ENCODE results near the gene PCDHGA4.
"Not testable (repeated sequence)": the region's sequence is repeated elsewhere in the genome, so short reads cannot be mapped to it uniquely, and the experiment has no call there.

PCDHGA4 gene

GRCh38 chr5:141393267-141393666 lies 38.4 kb downstream of the PCDHGA4 start:
- no CpG with 5 or more reads among the region's 21 CpGs for WGBS (ENCODE audit: extremely low coverage, insufficient coverage, low lambda C conversion rate)
- H2BK15ac ChIP-seq (replicated peaks; ENCODE audit: low read depth) = no peak overlapping the region
- H2AK5ac ChIP-seq (ENCODE audit: low read length) = no peak overlapping the region
- H3K23ac ChIP-seq (ENCODE audit: low read length) = no peak overlapping the region
- no peaks in the 10 kb centered on the region for H3K36me3 ChIP-seq (ENCODE audit: control insufficient read depth, insufficient read depth, low read length)
- H3K18ac ChIP-seq (ENCODE audit: low read length) = no peak overlapping the region
- no peak overlapping the region for H2BK120ac ChIP-seq (ENCODE audit: low read depth, low read length)
- no peak overlapping the region for H3K4me3 ChIP-seq (ENCODE audit: low read length)
- no peak overlapping the region for H3K56ac ChIP-seq (ENCODE audit: low read length)
- no peaks in the 10 kb centered on the region for H3K4me1 ChIP-seq (ENCODE audit: control insufficient read depth, low read depth, low read length)
- H3K27me3 ChIP-seq (ENCODE audit: insufficient read depth, low read length, poor library complexity) = no peaks in the 10 kb centered on the region
- no peak overlapping the region for H2BK5ac ChIP-seq (ENCODE audit: low read length)
- H3K79me2 ChIP-seq (ENCODE audit: control insufficient read depth, insufficient read depth, low read length) = no peaks in the 10 kb centered on the region
- no peak overlapping the region for H3K4me2 ChIP-seq (ENCODE audit: low read length)
- no peak overlapping the region for H4K8ac ChIP-seq (ENCODE audit: low read depth, low read length)
- no peak overlapping the region for H4K5ac ChIP-seq (ENCODE audit: low read length)
- H3K9ac ChIP-seq (ENCODE audit: low read length) = no peak overlapping the region
- H3K4ac ChIP-seq (ENCODE audit: low read depth, low read length) = no peak overlapping the region
- no peak overlapping the region for H3K27ac ChIP-seq (ENCODE audit: low read depth, low read length)
- no peaks in the 10 kb centered on the region for H3K79me1 ChIP-seq (ENCODE audit: low read length)
- DNase-seq = no peak

GRCh38 chr5:141394401-141395187 lies 39.8 kb downstream of the PCDHGA4 start:
- not testable (repeated sequence) for H2BK5ac ChIP-seq (ENCODE audit: low read length); H3K27me3 ChIP-seq (ENCODE audit: insufficient read depth, low read length, poor library complexity); H3K4me1 ChIP-seq (ENCODE audit: control insufficient read depth, low read depth, low read length); H3K79me2 ChIP-seq (ENCODE audit: control insufficient read depth, insufficient read depth, low read length); H3K9ac ChIP-seq (ENCODE audit: low read length); H3K4me2 ChIP-seq (ENCODE audit: low read length); H3K56ac ChIP-seq (ENCODE audit: low read length); H2BK120ac ChIP-seq (ENCODE audit: low read depth, low read length); H2BK15ac ChIP-seq (replicated peaks; ENCODE audit: low read depth); H2AK5ac ChIP-seq (ENCODE audit: low read length); H3K36me3 ChIP-seq (ENCODE audit: control insufficient read depth, insufficient read depth, low read length); H3K4me3 ChIP-seq (ENCODE audit: low read length); H3K79me1 ChIP-seq (ENCODE audit: low read length); H3K23ac ChIP-seq (ENCODE audit: low read length); H3K27ac ChIP-seq (ENCODE audit: low read depth, low read length); H3K4ac ChIP-seq (ENCODE audit: low read depth, low read length); H4K5ac ChIP-seq (ENCODE audit: low read length); H3K18ac ChIP-seq (ENCODE audit: low read length); H4K8ac ChIP-seq (ENCODE audit: low read depth, low read length); DNase-seq
- no CpG with 5 or more reads among the region's 53 CpGs for WGBS (ENCODE audit: extremely low coverage, insufficient coverage, low lambda C conversion rate)

GRCh38 chr5:141397756-141398551 lies 43.1 kb downstream of the PCDHGA4 start, which contains the start of gene PCDHGB5:
Gene PCDHGB5 (plus strand): TSS chr5:141397947. CDS start chr5:141398128, 181 bp downstream.
- DNase-seq; H3K56ac ChIP-seq (ENCODE audit: low read length); H2BK5ac ChIP-seq (ENCODE audit: low read length); H4K5ac ChIP-seq (ENCODE audit: low read length); H3K4ac ChIP-seq (ENCODE audit: low read depth, low read length); H2BK15ac ChIP-seq (replicated peaks; ENCODE audit: low read depth); H3K4me3 ChIP-seq (ENCODE audit: low read length); H3K9ac ChIP-seq (ENCODE audit: low read length); H2BK120ac ChIP-seq (ENCODE audit: low read depth, low read length); H3K27ac ChIP-seq (ENCODE audit: low read depth, low read length); H4K8ac ChIP-seq (ENCODE audit: low read depth, low read length); H3K4me1 ChIP-seq (ENCODE audit: control insufficient read depth, low read depth, low read length); H2AK5ac ChIP-seq (ENCODE audit: low read length); H3K36me3 ChIP-seq (ENCODE audit: control insufficient read depth, insufficient read depth, low read length); H3K23ac ChIP-seq (ENCODE audit: low read length); H3K18ac ChIP-seq (ENCODE audit: low read length); H3K4me2 ChIP-seq (ENCODE audit: low read length); H3K79me2 ChIP-seq (ENCODE audit: control insufficient read depth, insufficient read depth, low read length); H3K79me1 ChIP-seq (ENCODE audit: low read length); H3K27me3 ChIP-seq (ENCODE audit: insufficient read depth, low read length, poor library complexity): not testable (repeated sequence)
- 100% methylated on average over 1 of the region's 43 CpGs for WGBS (ENCODE audit: extremely low coverage, insufficient coverage, low lambda C conversion rate)

DNA sequence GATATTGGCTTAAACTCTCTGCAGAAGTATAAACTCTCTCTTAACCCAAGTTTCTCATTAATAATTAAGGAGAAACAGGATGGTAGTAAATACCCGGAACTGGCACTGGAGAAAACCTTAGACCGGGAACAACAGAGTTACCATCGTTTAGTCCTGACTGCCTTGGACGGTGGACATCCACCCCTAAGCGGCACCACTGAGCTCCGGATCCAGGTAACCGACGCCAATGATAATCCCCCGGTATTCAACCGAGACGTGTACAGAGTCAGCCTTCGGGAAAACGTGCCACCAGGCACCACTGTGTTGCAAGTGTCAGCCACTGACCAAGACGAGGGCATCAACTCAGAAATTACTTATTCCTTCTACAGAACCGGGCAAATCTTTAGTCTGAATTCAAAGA lies 43.8 kb downstream of the PCDHGA4 start:
- Histone ChIP-seq H2AK5ac (ENCODE audit: low read length) (no peak overlapping the region), H3K79me1 (ENCODE audit: low read length) (no peaks in the 10 kb centered on the region), H2BK15ac (replicated peaks; ENCODE audit: low read depth) (no peak overlapping the region), H3K4me2 (ENCODE audit: low read length) (no peak overlapping the region), H3K4ac (ENCODE audit: low read depth, low read length) (no peak overlapping the region), H3K4me3 (ENCODE audit: low read length) (no peak overlapping the region), H3K9ac (ENCODE audit: low read length) (no peak overlapping the region), H4K5ac (ENCODE audit: low read length) (no peak overlapping the region), H2BK120ac (ENCODE audit: low read depth, low read length) (no peak overlapping the region), H4K8ac (ENCODE audit: low read depth, low read length) (no peak overlapping the region), H3K27me3 (ENCODE audit: insufficient read depth, low read length, poor library complexity) (no peaks in the 10 kb centered on the region), H2BK5ac (ENCODE audit: low read length) (no peak overlapping the region), H3K23ac (ENCODE audit: low read length) (no peak overlapping the region), H3K27ac (ENCODE audit: low read depth, low read length) (no peak overlapping the region), H3K18ac (ENCODE audit: low read length) (no peak overlapping the region), H3K36me3 (ENCODE audit: control insufficient read depth, insufficient read depth, low read length) (no peaks in the 10 kb centered on the region), H3K4me1 (ENCODE audit: control insufficient read depth, low read depth, low read length) (no peaks in the 10 kb centered on the region), H3K79me2 (ENCODE audit: control insufficient read depth, insufficient read depth, low read length) (no peaks in the 10 kb centered on the region), H3K56ac (ENCODE audit: low read length) (no peak overlapping the region)
- no CpG with 5 or more reads among the region's 15 CpGs for WGBS (ENCODE audit: extremely low coverage, insufficient coverage, low lambda C conversion rate)
- DNase-seq = no peak

DNA sequence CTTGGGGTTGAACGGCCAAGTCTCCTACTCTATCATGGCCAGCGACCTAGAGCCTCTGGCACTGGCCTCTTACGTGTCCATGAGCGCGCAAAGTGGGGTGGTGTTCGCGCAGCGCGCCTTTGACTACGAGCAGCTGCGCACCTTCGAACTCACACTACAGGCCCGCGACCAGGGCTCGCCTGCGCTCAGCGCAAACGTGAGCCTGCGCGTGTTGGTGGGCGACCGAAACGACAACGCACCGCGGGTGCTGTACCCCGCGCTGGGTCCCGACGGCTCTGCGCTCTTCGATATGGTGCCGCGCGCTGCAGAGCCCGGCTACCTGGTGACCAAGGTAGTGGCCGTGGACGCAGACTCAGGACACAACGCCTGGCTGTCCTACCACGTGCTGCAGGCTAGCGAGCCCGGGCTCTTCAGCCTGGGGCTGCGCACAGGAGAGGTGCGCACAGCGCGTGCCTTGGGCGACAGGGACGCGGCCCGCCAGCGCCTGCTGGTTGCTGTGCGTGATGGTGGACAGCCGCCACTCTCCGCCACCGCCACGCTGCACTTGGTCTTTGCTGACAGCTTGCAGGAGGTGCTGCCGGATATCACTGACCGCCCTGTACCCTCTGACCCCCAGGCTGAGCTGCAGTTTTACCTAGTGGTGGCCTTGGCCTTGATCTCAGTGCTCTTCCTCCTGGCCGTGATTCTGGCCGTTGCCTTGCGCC lies 44.9 kb downstream of the PCDHGA4 start:
- Histone ChIP-seq H2BK15ac (replicated peaks; ENCODE audit: low read depth) (no peak overlapping the region), H3K4me2 (ENCODE audit: low read length) (no peak overlapping the region), H4K8ac (ENCODE audit: low read depth, low read length) (no peak overlapping the region), H3K79me2 (ENCODE audit: control insufficient read depth, insufficient read depth, low read length) (no peaks in the 10 kb centered on the region), H3K27me3 (ENCODE audit: insufficient read depth, low read length, poor library complexity) (no peaks in the 10 kb centered on the region), H2BK120ac (ENCODE audit: low read depth, low read length) (no peak overlapping the region), H3K36me3 (ENCODE audit: control insufficient read depth, insufficient read depth, low read length) (no peaks in the 10 kb centered on the region), H2BK5ac (ENCODE audit: low read length) (no peak overlapping the region), H3K56ac (ENCODE audit: low read length) (no peak overlapping the region), H4K5ac (ENCODE audit: low read length) (no peak overlapping the region), H3K27ac (ENCODE audit: low read depth, low read length) (no peak overlapping the region), H3K9ac (ENCODE audit: low read length) (no peak overlapping the region), H2AK5ac (ENCODE audit: low read length) (no peak overlapping the region), H3K23ac (ENCODE audit: low read length) (no peak overlapping the region), H3K18ac (ENCODE audit: low read length) (no peak overlapping the region), H3K4me1 (ENCODE audit: control insufficient read depth, low read depth, low read length) (no peaks in the 10 kb centered on the region), H3K4me3 (ENCODE audit: low read length) (no peak overlapping the region), H3K4ac (ENCODE audit: low read depth, low read length) (no peak overlapping the region), H3K79me1 (ENCODE audit: low read length) (no peaks in the 10 kb centered on the region)
- no CpG with 5 or more reads among the region's 61 CpGs for WGBS (ENCODE audit: extremely low coverage, insufficient coverage, low lambda C conversion rate)
- no peak for DNase-seq

Data from mesendoderm (in vitro differentiated cells).